HepG2 (cell line): ENCODE results near the gene MCAT. TPM values are rescaled to one million over a fixed set of nuclear protein-coding genes. Genes with fewer than 3 reads are reported as not detected.

Experiments used
- BRD4 ChIP-seq: sonication (generic); formaldehyde crosslinking; IDR thresholded peaks from 2 replicates; pipeline ENCODE4 v1.4.0; 2020; ENCODE audit warnings: missing genetic modification reagents
- CBFB ChIP-seq: sonication (generic); formaldehyde crosslinking; IDR thresholded peaks from 2 replicates; pipeline ENCODE4 v1.4.0; 2020; ENCODE audit warnings: missing genetic modification reagents
- ETV5 ChIP-seq: IDR thresholded peaks from 2 replicates; pipeline ENCODE4 v1.6.1; 2018; ENCODE audit warnings: missing biosample characterization, missing genetic modification reagents, inconsistent platforms, borderline replicate concordance
- FOSL1 ChIP-seq: sonication (generic); formaldehyde crosslinking; IDR thresholded peaks from 2 replicates; pipeline ENCODE4 v1.9.0; 2021; ENCODE audit warnings: missing genetic modification reagents, borderline replicate concordance
- GFI1 ChIP-seq: sonication (generic); formaldehyde crosslinking; IDR thresholded peaks from 2 replicates; pipeline ENCODE4 v1.5.0; 2020; ENCODE audit warnings: missing genetic modification reagents, mild to moderate bottlenecking, borderline replicate concordance
- HNRNPH1 ChIP-seq: fragments of 200-400 bp; formaldehyde crosslinking; optimal IDR thresholded peaks from 2 replicates; pipeline ENCODE3; 2017; ENCODE audit warnings: mild to moderate bottlenecking, low read depth, low read length
- ISX ChIP-seq: sonication (generic); formaldehyde crosslinking; conservative IDR thresholded peaks from 2 replicates; pipeline ENCODE4 v1.5.0; 2020; ENCODE audit warnings: missing genetic modification reagents
- NR1H2 ChIP-seq: sonication (generic); formaldehyde crosslinking; IDR thresholded peaks from 2 replicates; pipeline ENCODE4 v1.8.1; 2022; ENCODE audit warnings: low read depth, missing genetic modification reagents, borderline replicate concordance
- RBFOX2 ChIP-seq: fragments of 200-400 bp; formaldehyde crosslinking; IDR thresholded peaks from 2 replicates; pipeline ENCODE4 v1.6.1; 2017; ENCODE audit warnings: low read depth, mild to moderate bottlenecking, low read length
- TCF12 ChIP-seq, 2 experiments: fragments of 450-650 bp in 1 of 2; sonication (generic) in 1 of 2; formaldehyde crosslinking in 1 of 2; IDR thresholded peaks; 2 replicates each; pipeline versions ENCODE4 v1.6.1 to v1.8.0; 2017 to 2022; ENCODE audit warnings: antibody characterized with exemption in 1 of 2, mild to moderate bottlenecking in 1 of 2, missing genetic modification reagents in 1 of 2, moderate library complexity in 1 of 2
- TFDP2 ChIP-seq: sonication (generic); formaldehyde crosslinking; IDR thresholded peaks from 2 replicates; pipeline ENCODE4 v1.4.0; 2020; ENCODE audit warnings: missing genetic modification reagents
- THAP7 ChIP-seq: sonication (generic); formaldehyde crosslinking; IDR thresholded peaks from 2 replicates; pipeline ENCODE4 v1.8.1; 2023; ENCODE audit warnings: mild to moderate bottlenecking, missing genetic modification reagents
- U2AF2 ChIP-seq: fragments of 200-400 bp; formaldehyde crosslinking; IDR thresholded peaks from 2 replicates; pipeline ENCODE4 v1.6.1; 2017; ENCODE audit warnings: low read depth, mild to moderate bottlenecking, low read length
- ZBTB3 ChIP-seq: sonication (generic); formaldehyde crosslinking; IDR thresholded peaks from 2 replicates; pipeline ENCODE4 v1.4.0; 2020; ENCODE audit warnings: low read depth, mild to moderate bottlenecking, moderate library complexity, missing genetic modification reagents, borderline replicate concordance
- ZNF30 ChIP-seq: sonication (generic); formaldehyde crosslinking; IDR thresholded peaks from 2 replicates; pipeline ENCODE4 v1.5.0; 2020; ENCODE audit warnings: mild to moderate bottlenecking, missing genetic modification reagents
- ZNF644 ChIP-seq: IDR thresholded peaks from 2 replicates; pipeline ENCODE4 v1.6.1; 2016; ENCODE audit warnings: low read depth
- ZNF766 ChIP-seq: sonication (generic); formaldehyde crosslinking; IDR thresholded peaks from 2 replicates; pipeline ENCODE4 v1.5.0; 2020; ENCODE audit warnings: missing genetic modification reagents, borderline replicate concordance
- ZNF883 ChIP-seq: sonication (generic); formaldehyde crosslinking; IDR thresholded peaks from 2 replicates; pipeline ENCODE4 v1.5.1; 2020; ENCODE audit warnings: mild to moderate bottlenecking, missing genetic modification reagents; ENCODE audit errors: not compliant biosample characterization
- polyA plus RNA-seq, 8 experiments: library from polyadenylated mRNA; depleted of rRNA in 3 of 8; stranded (reverse) in 7 of 8; unstranded in 1 of 8; fragments of >200 nt; fragmentation: Illumina TruSeq in 4 of 8; extraction: Trizol in 4 of 8; gene quantifications; 2 replicates each; pipeline versions ENCODE4 v1.2.1 to v1.2.3, GENCODE V29; 2011 to 2016; ENCODE audit warnings: low read depth in 4 of 8, missing spikeins in 1 of 8, mixed read lengths in 1 of 8; ENCODE audit not compliant: insufficient read depth in 1 of 8
- total RNA-seq, 5 experiments: library from RNA; depleted of rRNA; stranded (reverse); fragments of >200 nt; fragmentation: Illumina TruSeq; extraction: Trizol; gene quantifications; 2 replicates each; pipeline ENCODE4 v1.2.3, GENCODE V29; 2016; ENCODE audit warnings: low read depth in 1 of 5
- TF ChIP-seq, protein P1 (sequence below): sonication (generic); formaldehyde crosslinking; IDR thresholded peaks from 2 replicates; pipeline ENCODE4 v1.4.0; 2020; ENCODE audit warnings: mild to moderate bottlenecking, missing genetic modification reagents

Gene MCAT
- total and polyA plus RNA-seq, 2 of the 13 experiments (the other 11 are each of a cell fraction or from before 2014, with no cell fraction given) = 9.3 to 16.7 TPM

DNA sequence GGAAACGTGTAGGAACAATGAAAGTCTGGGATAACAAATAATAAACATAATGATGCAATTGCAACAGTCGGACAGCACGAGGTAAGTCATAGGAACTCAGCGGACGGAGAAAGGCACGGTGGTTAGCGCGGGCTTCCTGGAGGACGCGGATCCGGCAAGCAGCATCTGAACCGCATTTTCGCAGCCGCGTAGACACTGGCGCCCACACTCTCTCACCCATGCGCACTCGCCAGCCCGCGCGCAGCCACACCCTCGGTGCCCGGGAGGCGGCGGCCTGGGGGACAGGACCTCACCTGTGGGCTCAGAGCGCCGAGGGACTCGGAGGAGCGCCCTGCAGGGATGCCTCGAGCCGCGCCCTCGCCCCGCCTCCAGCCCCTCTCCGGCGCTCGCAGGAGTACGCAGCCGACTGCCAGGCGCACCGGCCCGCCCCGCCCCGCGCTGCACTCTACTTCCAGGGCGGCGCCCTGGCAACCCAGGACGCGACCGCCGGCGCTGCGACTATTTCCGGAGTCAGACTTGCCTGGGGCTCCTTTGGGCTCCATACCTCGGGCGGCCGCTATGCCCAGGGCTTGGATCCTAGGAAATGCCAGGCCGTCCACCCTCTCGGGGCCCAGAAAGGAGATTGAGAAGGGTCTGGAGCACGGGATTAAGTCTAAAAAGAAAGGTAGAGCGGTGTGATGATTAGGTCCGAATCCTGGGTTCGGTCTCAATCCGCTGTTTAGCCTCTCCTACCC, 54.0 kb downstream of the MCAT start, which contains the start of gene TTLL1 (continued):
- TF ChIP-seq TFDP2 (CRISPR knock-in tag) = peak; percentile 75
- no peak for TF ChIP-seq ZNF30 (CRISPR knock-in tag)
- TF ChIP-seq THAP7 (CRISPR knock-in tag) = 0 out of 2 replicates have a peak, but pooled peaks have one; percentile 59
- peak; percentile 82 for TF ChIP-seq RBFOX2
- no peak for TF ChIP-seq HNRNPH1
- no peak for TF ChIP-seq ZNF644 (CRISPR knock-in tag)
- TF ChIP-seq, protein P1, sequence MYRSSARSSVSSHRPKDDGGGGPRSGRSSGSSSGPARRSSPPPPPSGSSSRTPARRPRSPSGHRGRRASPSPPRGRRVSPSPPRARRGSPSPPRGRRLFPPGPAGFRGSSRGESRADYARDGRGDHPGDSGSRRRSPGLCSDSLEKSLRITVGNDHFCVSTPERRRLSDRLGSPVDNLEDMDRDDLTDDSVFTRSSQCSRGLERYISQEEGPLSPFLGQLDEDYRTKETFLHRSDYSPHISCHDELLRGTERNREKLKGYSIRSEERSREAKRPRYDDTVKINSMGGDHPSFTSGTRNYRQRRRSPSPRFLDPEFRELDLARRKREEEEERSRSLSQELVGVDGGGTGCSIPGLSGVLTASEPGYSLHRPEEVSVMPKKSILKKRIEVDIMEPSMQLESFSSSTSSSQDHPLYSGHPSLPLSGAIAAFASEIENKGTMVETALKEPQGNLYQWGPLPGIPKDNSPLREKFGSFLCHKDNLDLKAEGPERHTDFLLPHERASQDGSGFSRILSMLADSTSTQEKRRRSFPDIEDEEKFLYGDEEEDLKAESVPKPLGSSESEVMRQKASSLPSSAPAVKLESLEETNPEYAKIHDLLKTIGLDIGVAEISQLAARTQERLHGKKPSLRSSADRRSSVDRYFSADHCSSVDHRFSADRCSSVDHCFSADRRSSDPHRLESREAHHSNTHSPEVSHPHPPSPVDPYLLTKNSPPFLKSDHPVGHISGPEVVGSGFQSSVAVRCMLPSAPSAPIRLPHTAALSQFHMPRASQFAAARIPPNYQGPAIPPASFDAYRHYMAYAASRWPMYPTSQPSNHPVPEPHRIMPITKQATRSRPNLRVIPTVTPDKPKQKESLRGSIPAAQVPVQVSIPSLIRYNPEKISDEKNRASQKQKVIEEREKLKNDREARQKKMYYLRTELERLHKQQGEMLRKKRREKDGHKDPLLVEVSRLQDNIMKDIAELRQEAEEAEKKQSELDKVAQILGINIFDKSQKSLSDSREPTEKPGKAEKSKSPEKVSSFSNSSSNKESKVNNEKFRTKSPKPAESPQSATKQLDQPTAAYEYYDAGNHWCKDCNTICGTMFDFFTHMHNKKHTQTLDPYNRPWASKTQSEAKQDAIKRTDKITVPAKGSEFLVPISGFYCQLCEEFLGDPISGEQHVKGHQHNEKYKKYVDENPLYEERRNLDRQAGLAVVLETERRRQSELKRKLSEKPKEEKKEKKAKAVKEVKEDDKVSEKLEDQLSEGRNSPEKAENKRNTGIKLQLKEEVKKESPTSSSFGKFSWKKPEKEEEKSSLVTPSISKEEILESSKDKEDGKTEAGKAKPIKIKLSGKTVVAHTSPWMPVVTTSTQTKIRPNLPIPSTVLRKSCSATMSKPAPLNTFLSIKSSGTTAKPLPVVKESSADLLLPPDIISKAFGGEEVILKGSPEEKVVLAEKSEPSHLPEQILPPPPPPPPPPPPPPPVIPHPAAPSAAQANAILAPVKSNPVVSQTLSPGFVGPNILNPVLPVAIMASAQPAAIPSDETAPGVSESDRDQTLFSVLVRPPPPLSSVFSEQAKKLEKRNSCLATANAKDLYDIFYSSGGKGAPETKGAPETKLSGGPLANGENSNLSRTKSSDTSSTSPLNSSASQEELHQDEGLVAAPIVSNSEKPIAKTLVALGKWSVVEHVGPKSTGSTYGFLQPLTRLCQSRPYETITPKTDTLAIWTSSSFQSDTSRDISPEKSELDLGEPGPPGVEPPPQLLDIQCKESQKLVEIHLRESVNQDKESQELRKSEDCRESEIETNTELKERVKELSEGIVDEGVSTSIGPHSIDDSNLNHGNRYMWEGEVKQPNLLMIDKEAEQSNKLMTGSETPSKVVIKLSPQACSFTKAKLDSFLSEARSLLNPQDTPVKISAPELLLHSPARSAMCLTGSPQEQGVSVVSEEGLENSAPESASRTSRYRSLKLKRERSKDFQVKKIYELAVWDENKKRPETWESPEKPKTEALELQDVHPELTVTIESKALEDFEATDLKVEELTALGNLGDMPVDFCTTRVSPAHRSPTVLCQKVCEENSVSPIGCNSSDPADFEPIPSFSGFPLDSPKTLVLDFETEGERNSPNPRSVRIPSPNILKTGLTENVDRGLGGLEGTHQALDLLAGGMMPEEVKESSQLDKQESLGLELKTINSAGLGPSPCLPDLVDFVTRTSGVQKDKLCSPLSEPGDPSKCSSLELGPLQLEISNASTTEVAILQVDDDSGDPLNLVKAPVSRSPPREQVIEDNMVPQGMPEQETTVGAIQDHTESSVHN (CRISPR knock-in tag) = no peak; the same call in 1 of the 2 replicates
- no peak for TF ChIP-seq TCF12 (IDR thresholded peaks at IDR 0.05)
- no peak for TF ChIP-seq TCF12 (CRISPR knock-in tag; IDR thresholded peaks at IDR 0.05)
- no peak; the same call in 1 of the 2 replicates for TF ChIP-seq ETV5 (CRISPR knock-in tag)
- no peak for TF ChIP-seq BRD4 (CRISPR knock-in tag)
- no peak for TF ChIP-seq ISX (CRISPR knock-in tag)
- no peak for TF ChIP-seq ZBTB3
- TF ChIP-seq NR1H2 (CRISPR knock-in tag) = no peak
- TF ChIP-seq ZNF883 (CRISPR knock-in tag) = peak; percentile 84
- TF ChIP-seq ZNF766 (CRISPR knock-in tag) = 0 out of 2 replicates have a peak, but pooled peaks have one; percentile 62
- peak; percentile 48; the same call in 1 of the 2 replicates for TF ChIP-seq CBFB (CRISPR knock-in tag)
- no peak for TF ChIP-seq FOSL1 (CRISPR knock-in tag)
- TF ChIP-seq GFI1 (CRISPR knock-in tag) = no peak
- no peak for TF ChIP-seq U2AF2
